K562 (cell line): Measurements from ENCODE around the gene C9. TPM values are rescaled to one million over a fixed set of nuclear protein-coding genes. Genes with fewer than 3 reads are reported as not detected.

Source experiments
- GTF2B ChIP-seq: IDR thresholded peaks from 2 replicates; pipeline ENCODE4 v1.6.1; 2011; ENCODE audit not compliant: insufficient read length; ENCODE audit errors: extremely low read depth
- GTF2F1 ChIP-seq: IDR thresholded peaks from 2 replicates; pipeline ENCODE4 v1.6.1; 2011; ENCODE audit warnings: low read depth, low read length, improper control_type of control experiment
- KDM1A ChIP-seq, 2 experiments: fragments of 450-650 bp; IDR thresholded peaks; 2 replicates each; pipeline ENCODE4 v1.6.1; 2016; ENCODE audit warnings: mild to moderate bottlenecking in 2 of 2
- PATZ1 ChIP-seq: fragments of 250-450 bp; sonication (Bioruptor Pico); IDR thresholded peaks from 2 replicates; pipeline ENCODE4 v1.5.0; 2020; ENCODE audit warnings: mild to moderate bottlenecking, borderline replicate concordance
- POU5F1 ChIP-seq: fragments of 150-350 bp; IDR thresholded peaks from 2 replicates; pipeline ENCODE4 v1.6.1; 2014; ENCODE audit warnings: borderline replicate concordance, low read length, low read depth, mild to moderate bottlenecking; ENCODE audit not compliant: partially characterized antibody
- STAT5B ChIP-seq: fragments of 250-450 bp; sonication (Bioruptor Pico); IDR thresholded peaks from 2 replicates; pipeline ENCODE4 v1.8.0; 2021; ENCODE audit warnings: mild to moderate bottlenecking, inconsistent platforms
- U2AF2 ChIP-seq: fragments of 200-400 bp; formaldehyde crosslinking; optimal IDR thresholded peaks from 2 replicates; pipeline ENCODE3; 2017; ENCODE audit warnings: low read depth, mild to moderate bottlenecking, low read length
- ZBTB34 ChIP-seq: fragments of 250-450 bp; sonication (Bioruptor Pico); IDR thresholded peaks from 2 replicates; pipeline ENCODE4 v1.8.0; 2021; ENCODE audit warnings: mild to moderate bottlenecking, moderate library complexity
- ZNF280B ChIP-seq: fragments of 250-450 bp; sonication (Bioruptor Pico); IDR thresholded peaks from 2 replicates; pipeline ENCODE4 v1.5.1; 2021; ENCODE audit warnings: mild to moderate bottlenecking
- ZNF766 ChIP-seq: fragments of 200-800 bp; sonication (Bioruptor generic); conservative IDR thresholded peaks from 2 replicates; pipeline ENCODE4 v1.6.1; 2016; ENCODE audit warnings: missing genetic modification characterization, missing compliant biosample characterization
- polyA plus RNA-seq, 8 experiments: library from polyadenylated mRNA; depleted of rRNA in 4 of 8; stranded (reverse) in 5 of 8; unstranded in 3 of 8; fragments of >200 nt; fragmentation: Nextera tagmentation in 2 of 8; fragmentation: Illumina TruSeq in 1 of 8; extraction: Ambion mirVana in 2 of 8; extraction: Trizol in 1 of 8; gene quantifications; 2 replicates each; pipeline versions ENCODE4 v1.2.1 to v1.2.3, GENCODE V29; 2011 to 2014; ENCODE audit warnings: inconsistent platforms in 1 of 8, missing spikeins in 1 of 8
- total RNA-seq, 7 experiments: library from RNA; depleted of rRNA in 6 of 7; stranded (reverse); fragments of >200 nt in 6 of 7; fragmentation: Illumina TruSeq in 2 of 7; extraction: Trizol in 2 of 7; gene quantifications; 2 replicates each; pipeline versions ENCODE4 v1.2.1 to v1.2.3, GENCODE V29; 2011 to 2021; ENCODE audit warnings: low replicate concordance in 1 of 7

C9 gene
- total and polyA plus RNA-seq, 9 of the 15 experiments (the other 6 are each of a cell fraction or from before 2014, with no cell fraction given), result 0.08 to 0.38 TPM; not detected in 7

- TF ChIP-seq ZBTB34 (CRISPR knock-in tag) (no peak), PATZ1 (CRISPR knock-in tag) (no peak), GTF2F1 (no peak), ZNF766 (CRISPR knock-in tag) (no peak), POU5F1 (no peak), U2AF2 (no peak), GTF2B (no peak), ZNF280B (CRISPR knock-in tag) (no peak), KDM1A (IDR thresholded peaks at IDR 0.05) (no peak), STAT5B (CRISPR knock-in tag) (no peak)
- TF ChIP-seq, all 486 proteins: peak for 0
Observed at GRCh38 chr5:39262981-39263380, 101.3 kb downstream of the C9 start (continued).
